ACC112 (cell line): ENCODE results near the gene LMCD1.

ENCODE experiments used
- H2AFZ ChIP-seq: fragments of 200-600 bp; sonication (generic); one replicate; pipeline ENCODE4 v1.6.0; 2017; ENCODE audit warnings: antibody characterized with exemption, low read length; ENCODE audit not compliant: unreplicated experiment
- H3K27ac ChIP-seq: fragments of 200-600 bp; sonication (generic); 2 replicates; pipeline ENCODE4 v1.5.1; 2014; ENCODE audit warnings: low read depth, mild to moderate bottlenecking, antibody characterized with exemption, low read length, moderate library complexity
- H3K27me3 ChIP-seq: fragments of 200-600 bp; sonication (generic); 2 replicates; pipeline ENCODE4 v1.6.1; 2014; ENCODE audit warnings: mild to moderate bottlenecking, antibody characterized with exemption, low read length, moderate library complexity, mixed read lengths; ENCODE audit not compliant: insufficient read depth
- H3K36me3 ChIP-seq: fragments of 200-600 bp; sonication (generic); 2 replicates; pipeline ENCODE4 v1.6.1; 2016; ENCODE audit warnings: mild to moderate bottlenecking, antibody characterized with exemption, low read length, moderate library complexity, mixed read lengths; ENCODE audit not compliant: insufficient read depth
- H3K4me1 ChIP-seq: fragments of 200-600 bp; sonication (generic); one replicate; pipeline ENCODE4 v1.6.1; 2016; ENCODE audit warnings: low read length, mixed read lengths; ENCODE audit not compliant: insufficient read depth, unreplicated experiment, control insufficient read depth
- H3K4me3 ChIP-seq: fragments of 200-600 bp; sonication (generic); 2 replicates; pipeline ENCODE4 v1.5.1; 2014; ENCODE audit warnings: mild to moderate bottlenecking, low read depth, low read length
- H3K79me2 ChIP-seq: fragments of 200-600 bp; sonication (generic); one replicate; pipeline ENCODE4 v1.6.0; 2016; ENCODE audit warnings: low read length; ENCODE audit not compliant: control insufficient read depth, unreplicated experiment, insufficient read depth

Gene LMCD1

GRCh38 chr3:8618950-8619349 is 117.3 kb downstream of the LMCD1 start:
- Histone ChIP-seq H3K36me3 (no peaks in the 10 kb centered on the region), H3K27ac (no peak overlapping the region), H3K27me3 (no peaks in the 10 kb centered on the region), H3K4me3 (no peak overlapping the region), H3K4me1 (no peaks in the 10 kb centered on the region), H3K79me2 (no peaks in the 10 kb centered on the region), H2AFZ (no peak overlapping the region)

- H3K4me1 ChIP-seq, result no peaks in the 10 kb centered on the region
- H3K27ac ChIP-seq, result no peak overlapping the region
- H3K4me3 ChIP-seq, result no peak overlapping the region
- H3K79me2 ChIP-seq, result no peaks in the 10 kb centered on the region
- no peak overlapping the region for H2AFZ ChIP-seq
- H3K36me3 ChIP-seq, result no peaks in the 10 kb centered on the region
- H3K27me3 ChIP-seq, result no peaks in the 10 kb centered on the region
Observed at GRCh38 chr3:8619548-8619947, 117.9 kb downstream of the LMCD1 start.

- Histone ChIP-seq H3K4me1 (no peaks in the 10 kb centered on the region), H3K79me2 (no peaks in the 10 kb centered on the region), H3K27me3 (no peaks in the 10 kb centered on the region), H3K36me3 (no peaks in the 10 kb centered on the region), H3K4me3 (no peak overlapping the region), H3K27ac (no peak overlapping the region), H2AFZ (no peak overlapping the region)
Observed at GRCh38 chr3:8621141-8621540, 119.5 kb downstream of the LMCD1 start.

GRCh38 chr3:8621872-8622271 is 120.2 kb downstream of the LMCD1 start:
- no peak overlapping the region for H2AFZ ChIP-seq
- no peak overlapping the region for H3K4me3 ChIP-seq
- H3K79me2 ChIP-seq, result no peaks in the 10 kb centered on the region
- no peak overlapping the region for H3K27ac ChIP-seq
- no peaks in the 10 kb centered on the region for H3K36me3 ChIP-seq
- H3K4me1 ChIP-seq, result no peaks in the 10 kb centered on the region
- H3K27me3 ChIP-seq, result no peaks in the 10 kb centered on the region

- no peak overlapping the region for H3K27ac ChIP-seq
- peak overlapping the region; percentile 58 for H2AFZ ChIP-seq
- no peak overlapping the region for H3K4me3 ChIP-seq
- no peaks in the 10 kb centered on the region for H3K79me2 ChIP-seq
- no peaks in the 10 kb centered on the region for H3K4me1 ChIP-seq
- H3K36me3 ChIP-seq, result no peaks in the 10 kb centered on the region
- H3K27me3 ChIP-seq, result no peaks in the 10 kb centered on the region
Observed at GRCh38 chr3:8622873-8623691, 121.5 kb downstream of the LMCD1 start.

- Histone ChIP-seq H3K4me1 (no peaks in the 10 kb centered on the region), H2AFZ (no peak overlapping the region), H3K79me2 (no peaks in the 10 kb centered on the region), H3K27me3 (no peaks in the 10 kb centered on the region), H3K4me3 (no peak overlapping the region), H3K36me3 (no peaks in the 10 kb centered on the region), H3K27ac (no peak overlapping the region)
Observed at GRCh38 chr3:8623741-8624140, 122.1 kb downstream of the LMCD1 start.
